Activated CD4-positive, alpha-beta T cell treated with anti-CD3 and anti-CD28 coated beads, Interleukin-2, amount 50 U/mL, for 48 hours (primary cell): ENCODE data around the gene SLC38A7.
A peak's percentile ranks its signal among the peaks of the same experiment; 100 is the strongest.
"Not testable (repeated sequence)": the region's sequence is repeated elsewhere in the genome, so short reads cannot be mapped to it uniquely, and the experiment has no call there.

Source experiments
- DNase-seq, 2 experiments: peaks; one replicate each; pipeline ENCODE4 v3.0.0-alpha.2; 2020

Gene SLC38A7

GRCh38 chr16:58684354-58685083 lies at the start of gene SLC38A7:
Gene SLC38A7 (minus strand): TSS chr16:58684770. CDS start chr16:58680126, 4,644 bp downstream.
- peak; percentile 76 to 82 for DNase-seq

GRCh38 chr16:58733671-58734458 lies 49.3 kb upstream of the SLC38A7 start, which contains the start of gene GOT2:
Gene GOT2 (minus strand): TSS chr16:58734316. CDS start chr16:58734228, 88 bp downstream.
- DNase-seq, result peak; percentile 82 to 85

GRCh38 chr16:58733248-58733670 lies 48.7 kb upstream of the SLC38A7 start:
- no peak for DNase-seq

GRCh38 chr16:58732545-58733247 lies 48.1 kb upstream of the SLC38A7 start:
- peak; percentile 8 to 20 for DNase-seq

GRCh38 chr16:58730724-58731370 lies 46.3 kb upstream of the SLC38A7 start:
- DNase-seq, result no peak

- DNase-seq, result no peak
These were observed 43.4 kb upstream of the SLC38A7 start for GRCh38 chr16:58727796-58728568.

GRCh38 chr16:58727028-58727781 lies 42.6 kb upstream of the SLC38A7 start:
- DNase-seq, result no peak

GRCh38 chr16:58723109-58723508 lies 38.5 kb upstream of the SLC38A7 start:
- no peak for DNase-seq

GRCh38 chr16:58717994-58718393 lies 33.4 kb upstream of the SLC38A7 start:
- no peak for DNase-seq

- no peak for DNase-seq
These were observed 31.9 kb upstream of the SLC38A7 start for GRCh38 chr16:58716468-58716867.

- no peak for DNase-seq
These were observed 29.2 kb upstream of the SLC38A7 start for GRCh38 chr16:58713742-58714141.

- DNase-seq, result no peak
These were observed 24.8 kb upstream of the SLC38A7 start for GRCh38 chr16:58709333-58709732.

GRCh38 chr16:58699151-58699550 lies 14.6 kb upstream of the SLC38A7 start:
- DNase-seq, result no peak

- DNase-seq, result no peak
These were observed 10.8 kb upstream of the SLC38A7 start for GRCh38 chr16:58695368-58695767.

GRCh38 chr16:58692450-58692849 lies 7.9 kb upstream of the SLC38A7 start:
- no peak for DNase-seq

- not testable (repeated sequence) for DNase-seq
These were observed 2.6 kb upstream of the SLC38A7 start for GRCh38 chr16:58686985-58687706.

- DNase-seq, result no peak
These were observed 497 bp upstream of the SLC38A7 start for GRCh38 chr16:58685084-58685449.

GRCh38 chr16:58684001-58684353 lies 593 bp downstream of the SLC38A7 start:
- no peak for DNase-seq

- DNase-seq, result no peak
These were observed 4.8 kb downstream of the SLC38A7 start for GRCh38 chr16:58679763-58680162.

- DNase-seq, result peak in 1 of 2 experiments; percentile 10
These were observed 5.9 kb downstream of the SLC38A7 start for GRCh38 chr16:58678716-58679115.

GRCh38 chr16:58678269-58678668 lies 6.3 kb downstream of the SLC38A7 start:
- DNase-seq, result no peak
